OCI-LY1 (cell line): ENCODE results near the gene TTC28.
"Not testable (repeated sequence)": the region's sequence is repeated elsewhere in the genome, so short reads cannot be mapped to it uniquely, and the experiment has no call there.

Experiments used
- H2AFZ ChIP-seq: fragments of 200-600 bp; sonication (generic), shearing (Covaris generic); 2 replicates; pipeline ENCODE4 v1.6.0; 2014; ENCODE audit warnings: antibody characterized with exemption, mild to moderate bottlenecking, low read length
- H3F3A ChIP-seq: fragments of 200-600 bp; sonication (generic), shearing (Covaris generic); 2 replicates; pipeline ENCODE4 v1.6.0; 2014; ENCODE audit warnings: mild to moderate bottlenecking, antibody characterized with exemption, low read length, moderate library complexity; ENCODE audit not compliant: insufficient read depth
- H3K27ac ChIP-seq: fragments of 200-600 bp; sonication (generic); 2 replicates; pipeline ENCODE4 v1.5.1; 2014; ENCODE audit warnings: low read length, mixed run types, mild to moderate bottlenecking, low read depth; ENCODE audit not compliant: poor library complexity, severe bottlenecking
- H3K27me3 ChIP-seq: fragments of 200-600 bp; sonication (generic); 2 replicates; pipeline ENCODE4 v1.6.0; 2014; ENCODE audit warnings: antibody characterized with exemption, mild to moderate bottlenecking, low read length, moderate library complexity; ENCODE audit not compliant: insufficient read depth
- H3K36me3 ChIP-seq: fragments of 200-600 bp; sonication (generic); 2 replicates; pipeline ENCODE4 v1.6.1; 2014; ENCODE audit warnings: mild to moderate bottlenecking, antibody characterized with exemption, low read length, moderate library complexity, mixed read lengths; ENCODE audit not compliant: insufficient read depth
- H3K4me1 ChIP-seq: fragments of 200-600 bp; sonication (generic); 2 replicates; pipeline ENCODE4 v1.5.1; 2014; ENCODE audit warnings: mild to moderate bottlenecking, low read length, moderate library complexity; ENCODE audit not compliant: insufficient read depth, severe bottlenecking
- H3K4me2 ChIP-seq: fragments of 200-600 bp; sonication (generic), shearing (Covaris generic); 2 replicates; pipeline ENCODE4 v1.6.1; 2014; ENCODE audit warnings: low read length
- H3K4me3 ChIP-seq: fragments of 200-600 bp; sonication (generic); 2 replicates; pipeline ENCODE4 v1.5.1; 2014; ENCODE audit warnings: low read length, low read depth, mild to moderate bottlenecking, mixed read lengths; ENCODE audit not compliant: poor library complexity, severe bottlenecking
- H3K79me2 ChIP-seq: fragments of 200-600 bp; shearing (Covaris generic); 2 replicates; pipeline ENCODE4 v1.6.1; 2016; ENCODE audit warnings: mixed run types, low read length, mixed read lengths; ENCODE audit not compliant: insufficient read depth
- H3K9ac ChIP-seq: fragments of 200-600 bp; sonication (generic), shearing (Covaris generic); 2 replicates; pipeline ENCODE4 v1.6.1; 2014; ENCODE audit warnings: mild to moderate bottlenecking, low read length, mixed read lengths
- H3K9me2 ChIP-seq: fragments of 200-600 bp; sonication (generic), shearing (Covaris generic); 2 replicates; pipeline ENCODE4 v1.6.1; 2014; ENCODE audit warnings: low read depth, mild to moderate bottlenecking, low read length, mixed read lengths
- H3K9me3 ChIP-seq: fragments of 200-600 bp; shearing (Covaris generic); 2 replicates; pipeline ENCODE4 v1.6.1; 2014; ENCODE audit warnings: low read length, mixed read lengths
- H4K20me1 ChIP-seq: fragments of 200-600 bp; sonication (generic), shearing (Covaris generic); 2 replicates; pipeline ENCODE4 v1.6.0; 2016; ENCODE audit warnings: mild to moderate bottlenecking, low read length; ENCODE audit not compliant: insufficient read depth
- EZH2 ChIP-seq: fragments of 200-600 bp; sonication (generic), shearing (Covaris generic); IDR thresholded peaks from 2 replicates; pipeline ENCODE4 v1.8.0; 2017; ENCODE audit warnings: borderline replicate concordance, mixed run types, mild to moderate bottlenecking, antibody characterized with exemption, low read length, moderate library complexity, mixed read lengths
- TF ChIP-seq, protein P1 (sequence below): fragments of 200-600 bp; sonication (generic), shearing (Covaris generic); IDR thresholded peaks from 2 replicates; pipeline ENCODE4 v1.5.1; 2017; ENCODE audit warnings: mild to moderate bottlenecking, antibody characterized with exemption, low read length, moderate library complexity, mixed read lengths

The TTC28 gene

DNA sequence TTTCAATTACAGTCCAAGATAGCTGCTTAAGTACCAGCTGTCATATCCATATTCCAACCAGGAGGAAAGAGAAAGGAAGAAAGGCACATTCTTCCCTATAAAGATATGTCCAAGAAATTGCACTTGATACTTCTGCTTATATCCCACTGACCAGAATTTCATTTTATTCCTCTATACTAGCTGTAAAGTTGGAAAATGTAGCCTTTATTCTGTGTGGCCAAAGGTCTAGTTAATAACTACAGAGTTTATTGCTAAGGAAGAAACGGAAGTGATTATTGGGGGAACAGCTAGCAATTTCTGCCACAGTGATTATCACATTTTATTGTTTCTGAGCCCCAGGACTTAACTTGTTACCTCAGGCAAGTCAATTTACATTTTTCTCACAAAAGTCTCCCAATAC, 213.8 kb downstream of the TTC28 start:
- no peaks in the 10 kb centered on the region for H3K36me3 ChIP-seq
- H3K4me1 ChIP-seq = no peaks in the 10 kb centered on the region
- H3K27me3 ChIP-seq = no peaks in the 10 kb centered on the region
- no peaks in the 10 kb centered on the region for H3K79me2 ChIP-seq
- H3K9me3 ChIP-seq = no peaks in the 10 kb centered on the region
- no peak overlapping the region for H2AFZ ChIP-seq
- no peaks in the 10 kb centered on the region for H3F3A ChIP-seq
- no peaks in the 10 kb centered on the region for H3K9me2 ChIP-seq
- no peak overlapping the region for H3K9ac ChIP-seq
- H3K4me3 ChIP-seq = no peak overlapping the region
- no peak for TF ChIP-seq EZH2
- TF ChIP-seq, protein P1, sequence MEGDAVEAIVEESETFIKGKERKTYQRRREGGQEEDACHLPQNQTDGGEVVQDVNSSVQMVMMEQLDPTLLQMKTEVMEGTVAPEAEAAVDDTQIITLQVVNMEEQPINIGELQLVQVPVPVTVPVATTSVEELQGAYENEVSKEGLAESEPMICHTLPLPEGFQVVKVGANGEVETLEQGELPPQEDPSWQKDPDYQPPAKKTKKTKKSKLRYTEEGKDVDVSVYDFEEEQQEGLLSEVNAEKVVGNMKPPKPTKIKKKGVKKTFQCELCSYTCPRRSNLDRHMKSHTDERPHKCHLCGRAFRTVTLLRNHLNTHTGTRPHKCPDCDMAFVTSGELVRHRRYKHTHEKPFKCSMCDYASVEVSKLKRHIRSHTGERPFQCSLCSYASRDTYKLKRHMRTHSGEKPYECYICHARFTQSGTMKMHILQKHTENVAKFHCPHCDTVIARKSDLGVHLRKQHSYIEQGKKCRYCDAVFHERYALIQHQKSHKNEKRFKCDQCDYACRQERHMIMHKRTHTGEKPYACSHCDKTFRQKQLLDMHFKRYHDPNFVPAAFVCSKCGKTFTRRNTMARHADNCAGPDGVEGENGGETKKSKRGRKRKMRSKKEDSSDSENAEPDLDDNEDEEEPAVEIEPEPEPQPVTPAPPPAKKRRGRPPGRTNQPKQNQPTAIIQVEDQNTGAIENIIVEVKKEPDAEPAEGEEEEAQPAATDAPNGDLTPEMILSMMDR = no peak
- no peak overlapping the region for H3K27ac ChIP-seq
- H3K4me2 ChIP-seq = no peak overlapping the region
- H4K20me1 ChIP-seq = no peaks in the 10 kb centered on the region

DNA sequence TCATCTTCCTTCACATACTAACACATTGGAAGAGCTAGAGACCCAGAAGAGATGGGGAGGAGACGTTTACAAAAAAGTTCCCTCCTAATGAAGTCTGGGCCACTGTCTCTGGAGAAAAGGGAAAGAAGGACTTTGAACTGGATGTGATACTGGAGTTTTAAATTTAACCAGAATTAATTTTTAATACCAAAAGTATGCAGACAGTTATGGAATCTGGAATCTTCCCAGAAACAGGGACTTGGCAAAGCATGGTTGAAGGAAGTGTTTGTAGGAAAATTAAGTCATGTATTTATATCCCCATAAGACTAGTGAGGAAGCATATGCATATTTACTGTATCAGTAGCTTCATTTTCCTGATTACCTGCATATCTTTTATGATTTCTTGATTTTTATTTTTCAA, 215.5 kb downstream of the TTC28 start:
- H3K27me3 ChIP-seq = no peaks in the 10 kb centered on the region
- H3K36me3 ChIP-seq = no peaks in the 10 kb centered on the region

DNA sequence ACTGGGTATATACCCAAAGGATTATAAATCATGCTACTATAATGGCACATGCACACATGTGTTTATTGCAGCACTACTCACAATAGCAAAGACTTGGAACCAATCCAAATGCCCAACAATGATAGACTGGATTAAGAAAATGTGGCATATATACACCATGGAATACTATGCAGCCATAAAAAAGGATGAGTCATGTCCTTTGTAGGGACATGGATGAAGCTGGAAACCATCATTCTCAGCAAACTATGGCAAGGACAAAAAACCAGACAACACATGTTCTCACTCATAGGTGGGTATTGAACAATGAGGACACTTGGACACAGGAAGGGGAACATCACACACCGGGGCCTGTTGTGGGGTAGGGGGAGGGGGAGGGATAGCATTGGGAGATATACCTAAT, 216.2 kb downstream of the TTC28 start:
- H3F3A ChIP-seq, H2AFZ ChIP-seq, H3K9me3 ChIP-seq, H3K4me1 ChIP-seq, H4K20me1 ChIP-seq, H3K4me3 ChIP-seq, H3K36me3 ChIP-seq, H3K9me2 ChIP-seq, H3K79me2 ChIP-seq, H3K27ac ChIP-seq, H3K27me3 ChIP-seq, H3K9ac ChIP-seq, H3K4me2 ChIP-seq: not testable (repeated sequence)

More for the DNA sequence above, 215.5 kb downstream of the TTC28 start:
- H3K9me3 ChIP-seq = no peaks in the 10 kb centered on the region
- no peak overlapping the region for H2AFZ ChIP-seq
- no peak overlapping the region for H3K27ac ChIP-seq
- no peaks in the 10 kb centered on the region for H3K4me1 ChIP-seq
- TF ChIP-seq, protein P1 = no peak
- TF ChIP-seq EZH2 = no peak
- no peak overlapping the region for H3K9ac ChIP-seq
- H3F3A ChIP-seq = no peaks in the 10 kb centered on the region
- H4K20me1 ChIP-seq = no peaks in the 10 kb centered on the region
- H3K9me2 ChIP-seq = no peaks in the 10 kb centered on the region
- H3K4me2 ChIP-seq = no peak overlapping the region
- H3K4me3 ChIP-seq = no peak overlapping the region
- no peaks in the 10 kb centered on the region for H3K79me2 ChIP-seq

DNA sequence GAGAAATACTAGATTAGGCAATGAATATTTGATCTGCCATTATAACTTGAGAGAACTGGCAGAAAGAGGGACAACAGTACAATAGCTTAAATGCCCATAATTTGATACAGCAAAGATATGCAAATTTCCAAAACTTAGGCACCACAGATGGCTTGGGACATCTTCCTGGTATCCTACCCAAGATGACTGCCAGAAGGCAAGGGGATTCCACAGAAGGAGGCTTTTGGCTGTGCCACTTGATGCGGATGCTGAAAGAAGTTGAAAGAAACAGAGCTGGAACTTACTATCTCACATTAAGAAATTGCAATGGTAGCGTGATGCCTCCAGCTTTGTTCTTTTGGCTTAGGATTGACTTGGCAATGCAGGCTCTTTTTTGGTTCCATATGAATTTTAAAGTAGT, 216.7 kb downstream of the TTC28 start:
- no peak overlapping the region for H3K4me3 ChIP-seq

More for the DNA sequence above, 216.7 kb downstream of the TTC28 start:
- Histone ChIP-seq H3K36me3 (no peaks in the 10 kb centered on the region), H3K27me3 (no peaks in the 10 kb centered on the region), H3K9me3 (no peaks in the 10 kb centered on the region), H3K27ac (no peak overlapping the region), H3K4me2 (no peak overlapping the region), H3K4me1 (no peaks in the 10 kb centered on the region), H4K20me1 (no peaks in the 10 kb centered on the region), H3F3A (no peaks in the 10 kb centered on the region), H2AFZ (no peak overlapping the region), H3K9me2 (no peaks in the 10 kb centered on the region), H3K9ac (no peak overlapping the region), H3K79me2 (no peaks in the 10 kb centered on the region)
- TF ChIP-seq, protein P1 = no peak
- TF ChIP-seq EZH2 = no peak
